Common myeloid progenitor, CD34-positive (primary cell): ENCODE measurements around the gene DPH1.

ENCODE experiments used
- CTCF ChIA-PET: fragments of 350-600 bp; sonication (Branson Sonifier 250); formaldehyde crosslinking; loops from one replicate; lab custom pipeline; 2021; ENCODE audit warnings: antibody characterized with exemption; lab: Charles Lee
- POLR2A ChIA-PET: fragments of 350-600 bp; sonication (Branson Sonifier 250); formaldehyde crosslinking; loops from one replicate; lab custom pipeline; 2021; ENCODE audit warnings: antibody characterized with exemption; lab: Charles Lee
- DNase-seq, 3 donors: peaks; one replicate each; pipeline versions ENCODE4 v3.0.0 to v3.0.0-alpha.2; 2013
- H3K27ac ChIP-seq, 2 experiments: 1 replicate in 1 of 2; 2 replicates in 1 of 2; pipeline ENCODE4 v1.7.0; 2013; ENCODE audit warnings: inconsistent platforms in 2 of 2, low read length in 2 of 2, mild to moderate bottlenecking in 2 of 2, low read depth in 1 of 2, moderate library complexity in 1 of 2; ENCODE audit not compliant: severe bottlenecking in 2 of 2, insufficient read depth in 1 of 2, poor library complexity in 1 of 2
- H3K27me3 ChIP-seq, 5 experiments: replicated peaks in 2 of 5; 1 replicate in 3 of 5; 2 replicates in 2 of 5; pipeline versions ENCODE4 v1.6.1 to v1.7.0; 2013; ENCODE audit warnings: low read length in 4 of 5, mild to moderate bottlenecking in 2 of 5, moderate library complexity in 2 of 5, inconsistent platforms in 1 of 5; ENCODE audit not compliant: insufficient read depth in 5 of 5, control insufficient read depth in 4 of 5
- H3K36me3 ChIP-seq, 4 experiments: 1 replicate in 2 of 4; 2 replicates in 2 of 4; pipeline versions ENCODE4 v1.6.1 to v1.7.0; 2013; ENCODE audit warnings: low read length in 3 of 4, control low read depth in 1 of 4, mild to moderate bottlenecking in 1 of 4; ENCODE audit not compliant: control insufficient read depth in 4 of 4, insufficient read depth in 4 of 4
- H3K4me1 ChIP-seq, 4 experiments: 1 replicate in 3 of 4; 2 replicates in 1 of 4; pipeline versions ENCODE4 v1.6.1 to v1.7.1; 2013; ENCODE audit warnings: low read length in 3 of 4, mild to moderate bottlenecking in 3 of 4, control low read depth in 1 of 4, inconsistent platforms in 1 of 4, moderate library complexity in 1 of 4; ENCODE audit not compliant: control insufficient read depth in 4 of 4, insufficient read depth in 4 of 4; ENCODE audit errors: control extremely low read depth in 1 of 4
- H3K4me3 ChIP-seq, 7 experiments: 1 replicate in 4 of 7; 2 replicates in 3 of 7; pipeline versions ENCODE4 v1.5.1 to v1.7.0; 2013; ENCODE audit warnings: mild to moderate bottlenecking in 7 of 7, low read length in 6 of 7, moderate library complexity in 6 of 7, inconsistent platforms in 2 of 7, low read depth in 2 of 7, control low read depth in 1 of 7; ENCODE audit not compliant: insufficient read depth in 4 of 7, control insufficient read depth in 1 of 7; ENCODE audit errors: extremely low read depth in 1 of 7
- H3K9me3 ChIP-seq, 5 experiments: 1 replicate in 4 of 5; 2 replicates in 1 of 5; pipeline versions ENCODE4 v1.6.1 to v1.7.1; 2013; ENCODE audit warnings: low read length in 4 of 5, mild to moderate bottlenecking in 2 of 5, inconsistent platforms in 1 of 5, low read depth in 1 of 5, moderate library complexity in 1 of 5; ENCODE audit not compliant: control insufficient read depth in 4 of 5, insufficient read depth in 2 of 5; ENCODE audit errors: control extremely low read depth in 1 of 5
- WGBS: methylation state at CpG from one replicate; pipeline ENCODE4 v1.1.5; 2013; ENCODE audit not compliant: insufficient coverage; 5-methylcytosine and 5-hydroxymethylcytosine counted together

DPH1 gene

DNA sequence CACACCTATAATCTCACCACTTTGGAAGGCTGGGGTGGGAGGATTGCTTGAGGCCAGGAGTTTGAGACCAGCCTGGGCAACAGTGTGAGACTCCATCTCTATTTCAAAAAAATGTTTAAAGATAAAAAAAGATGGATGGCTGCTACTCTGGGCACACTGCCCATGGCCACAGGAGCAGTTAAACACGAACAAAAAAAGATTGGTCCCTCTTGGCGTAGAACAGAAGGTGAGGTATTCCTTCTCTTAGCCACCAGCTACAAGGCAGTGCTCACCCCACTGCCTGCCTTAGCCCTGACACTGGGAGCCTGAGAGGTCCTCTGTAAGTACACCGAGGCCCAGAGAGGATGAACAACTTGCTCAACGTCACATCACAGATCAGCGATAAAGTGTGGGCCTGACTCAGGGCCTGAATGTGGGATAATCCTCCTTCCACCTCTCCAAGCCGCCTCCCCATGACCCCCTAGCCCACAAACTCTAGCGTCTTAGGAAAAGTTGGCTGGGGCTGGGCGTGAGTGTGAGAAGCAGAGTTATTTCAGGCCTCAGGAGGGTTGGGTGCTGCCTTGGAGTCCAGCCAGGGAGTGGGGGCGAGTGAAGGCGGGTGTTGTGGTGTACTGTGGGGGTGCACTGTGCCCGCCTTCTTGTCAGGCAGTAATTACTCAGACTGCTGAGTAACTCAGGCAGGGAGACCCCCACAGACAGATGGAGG lies 2.3 kb upstream of the DPH1 start:
- peak in 1 of 3 donors; percentile 42 for DNase-seq
- H3K4me3 ChIP-seq: no peak overlapping the region
- H3K27ac ChIP-seq: no peak overlapping the region
- no peaks in the 10 kb centered on the region for H3K9me3 ChIP-seq
- 78% methylated on average over 7 of the region's 11 CpGs for whole genome bisulfite sequencing
- CTCF ChIA-PET: interaction anchor here (1.3 to 5.5 kb wide), 4 partner anchors 10 to 146 kb away, joined by 3 to 25 read pairs (median 11); no protein-coding TSS in a partner anchor
- peaks cover 4 to 52% (median 42%) of the 10 kb centered on the region in 4 experiments for H3K4me1 ChIP-seq
- peaks cover 9 to 54% (median 18%) of the 10 kb centered on the region in 5 experiments for H3K27me3 ChIP-seq
- H3K36me3 ChIP-seq: no peaks in the 10 kb centered on the region
- POLR2A ChIA-PET: interaction anchor here (0.5 to 0.6 kb wide), 2 partner anchors 43 to 208 kb away, joined by 3 to 4 read pairs; no protein-coding TSS in a partner anchor

DNA sequence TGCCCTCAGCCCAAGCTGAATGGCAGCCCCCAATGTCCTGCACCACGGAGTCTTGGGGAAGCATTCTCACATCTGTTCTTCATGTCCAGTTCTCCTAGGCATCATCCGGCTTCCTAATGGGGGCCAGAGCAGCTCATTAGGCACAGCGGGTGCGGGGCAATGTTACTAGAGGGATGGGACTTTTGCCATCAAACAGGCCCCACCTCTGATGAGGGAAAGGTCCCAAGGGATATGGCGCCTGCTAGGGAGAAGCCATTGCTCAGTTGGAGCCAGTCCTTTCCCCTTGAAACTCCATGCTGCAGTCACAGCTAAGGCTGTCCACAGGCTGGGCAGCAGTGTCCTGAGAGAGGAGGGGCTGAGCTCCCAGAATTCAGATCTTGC lies 1.7 kb upstream of the DPH1 start:
- Histone ChIP-seq H3K4me3 (no peak overlapping the region), H3K27ac (no peak overlapping the region), H3K27me3 (peaks cover 9 to 54% (median 18%) of the 10 kb centered on the region in 5 experiments), H3K4me1 (peaks cover 4 to 47% (median 36%) of the 10 kb centered on the region in 4 experiments), H3K9me3 (no peaks in the 10 kb centered on the region), H3K36me3 (peaks cover 0 to under 1% (median 0%) of the 10 kb centered on the region in 4 experiments)
- POLR2A ChIA-PET: interaction anchor here (0.5 kb wide), 1 partner anchor 43 kb away, joined by 3 read pairs; no protein-coding TSS in a partner anchor
- no peak for DNase-seq
- 93% methylated on average over 4 of the region's 5 CpGs for WGBS
- CTCF ChIA-PET: interaction anchor here (1.3 to 5.5 kb wide), 4 partner anchors 10 to 147 kb away, joined by 3 to 25 read pairs (median 11); no protein-coding TSS in a partner anchor

DNA sequence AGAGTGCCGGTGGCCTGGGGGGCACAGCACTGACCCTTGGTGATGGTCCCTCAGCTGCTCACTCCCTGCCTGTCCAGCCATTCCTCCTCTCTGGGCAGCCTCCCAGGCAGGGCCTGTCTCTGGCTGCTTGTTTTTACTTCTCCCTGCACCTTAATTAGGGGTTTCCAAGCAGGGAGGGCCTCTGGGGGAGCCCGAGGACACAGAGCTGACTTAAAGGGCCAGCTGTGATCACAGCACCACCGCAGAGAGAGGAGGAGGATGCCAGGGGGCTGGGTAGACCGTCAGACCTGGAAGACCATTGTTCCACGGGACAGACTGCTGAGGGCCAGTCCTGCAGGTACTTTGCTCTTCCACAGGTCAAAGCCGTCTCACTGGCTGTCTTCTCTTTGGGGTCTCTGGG lies 1.2 kb upstream of the DPH1 start:
- Histone ChIP-seq H3K4me3 (no peak overlapping the region), H3K9me3 (no peaks in the 10 kb centered on the region), H3K27me3 (peaks cover 9 to 54% (median 18%) of the 10 kb centered on the region in 5 experiments), H3K36me3 (peaks cover 0 to 5% (median 5%) of the 10 kb centered on the region in 4 experiments), H3K4me1 (peaks cover 4 to 43% (median 33%) of the 10 kb centered on the region in 4 experiments), H3K27ac (no peak overlapping the region)
- POLR2A ChIA-PET: interaction anchor here (0.5 kb wide), 1 partner anchor 44 kb away, joined by 3 read pairs; no protein-coding TSS in a partner anchor
- CTCF ChIA-PET: interaction anchor here (1.3 to 5.5 kb wide), 5 partner anchors 9 to 147 kb away, joined by 3 to 25 read pairs (median 10); no protein-coding TSS in a partner anchor
- WGBS: 63% methylated on average over 6 of the region's 6 CpGs
- DNase-seq: peak in 1 of 3 donors; percentile 40

DNA sequence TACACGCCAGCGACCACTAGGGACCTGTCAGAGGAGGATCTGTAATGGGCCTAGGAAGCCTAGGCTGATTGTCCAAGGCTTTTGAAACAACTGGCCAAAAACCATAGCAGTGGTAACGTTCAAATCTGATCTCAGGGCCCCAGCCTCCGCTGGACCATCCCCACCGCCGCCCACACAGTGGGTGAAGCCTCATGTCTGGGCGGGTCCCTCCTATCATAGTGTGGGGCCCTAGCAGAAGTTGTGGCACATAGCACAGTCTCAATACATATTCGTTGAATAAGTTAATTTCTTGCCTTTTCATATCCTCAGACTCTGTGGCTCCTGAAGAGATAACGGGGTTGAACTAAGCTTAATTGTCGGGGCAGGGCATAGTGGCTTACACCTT lies 818 bp downstream of the DPH1 start:
- DNase-seq: peak; percentile 89 to 93 (median 90)
- POLR2A ChIA-PET: no interaction called here

DNA sequence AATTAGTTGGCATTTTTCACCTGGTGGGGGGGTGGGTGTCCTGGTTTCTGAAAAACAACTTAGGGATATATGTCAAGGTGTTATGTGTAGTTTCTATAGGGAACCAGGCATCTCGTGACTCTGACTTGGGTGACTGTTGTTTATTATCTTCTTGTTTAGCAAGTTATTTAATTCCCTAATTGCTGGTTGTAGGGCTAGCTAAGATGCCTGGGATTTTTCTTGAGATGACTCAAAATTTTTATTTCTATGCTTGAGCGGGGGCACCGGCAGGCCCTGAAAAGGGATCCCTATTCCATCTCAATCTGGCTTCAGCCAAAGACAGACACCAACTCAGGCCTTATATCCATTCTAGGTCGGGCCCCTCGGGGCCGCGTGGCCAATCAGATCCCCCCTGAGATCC lies 3.2 kb downstream of the DPH1 start:
- no peak overlapping the region for H3K4me3 ChIP-seq
- no peak overlapping the region for H3K27ac ChIP-seq
- peaks cover 5 to 39% (median 31%) of the 10 kb centered on the region in 4 experiments for H3K36me3 ChIP-seq
- no peaks in the 10 kb centered on the region for H3K9me3 ChIP-seq
- ChIA-PET CTCF (no interaction called here), POLR2A (no interaction called here)
- H3K27me3 ChIP-seq: peaks cover 0 to 9% (median 0%) of the 10 kb centered on the region in 5 experiments
- DNase-seq: no peak
- H3K4me1 ChIP-seq: peaks cover 4 to 17% (median 11%) of the 10 kb centered on the region in 4 experiments
- WGBS: 100% methylated on average over 1 of the region's 7 CpGs

More for the DNA sequence above, 818 bp downstream of the DPH1 start:
- H3K27me3 ChIP-seq: peaks cover 7 to 33% (median 12%) of the 10 kb centered on the region in 5 experiments
- peaks cover 4 to 24% (median 13%) of the 10 kb centered on the region in 4 experiments for H3K4me1 ChIP-seq
- H3K36me3 ChIP-seq: peaks cover 0 to 17% (median 11%) of the 10 kb centered on the region in 4 experiments
- CTCF ChIA-PET: interaction anchor here (1.0 to 1.5 kb wide), 2 partner anchors 146 to 149 kb away, joined by 5 to 6 read pairs; no protein-coding TSS in a partner anchor
- H3K9me3 ChIP-seq: no peaks in the 10 kb centered on the region
- H3K27ac ChIP-seq: peak overlapping the region in 1 of 2 experiments; percentile 76
- H3K4me3 ChIP-seq: peak overlapping the region; percentile 76 to 100 (median 88)
- 33% methylated on average over 10 of the region's 10 CpGs for WGBS

DNA sequence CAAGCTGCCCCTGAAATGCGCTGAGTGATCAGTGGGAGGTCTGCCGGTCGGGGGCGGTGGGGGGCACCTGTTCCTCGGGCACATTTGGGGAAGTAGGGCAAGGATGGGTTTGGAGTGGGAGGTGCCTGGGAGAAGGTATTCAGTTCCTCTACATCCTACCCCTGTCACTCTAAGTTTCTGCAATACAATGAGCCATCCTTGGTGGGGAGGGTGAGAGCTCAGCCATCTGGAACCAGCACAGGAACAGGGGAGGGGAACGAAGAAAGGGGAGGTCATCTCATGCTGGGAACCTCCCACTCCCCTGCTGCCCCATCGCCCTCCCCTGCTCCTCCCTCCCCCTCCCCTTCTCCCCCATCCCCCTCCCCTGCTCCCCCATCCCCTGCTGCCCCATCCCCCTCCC lies 4.2 kb downstream of the DPH1 start:
- ChIA-PET CTCF (interaction anchor here (0.9 kb wide), 1 partner anchor 125 kb away, joined by 3 read pairs; no protein-coding TSS in a partner anchor), POLR2A (interaction anchor here (0.6 kb wide), 1 partner anchor 660 kb away, joined by 4 read pairs; no protein-coding TSS in a partner anchor)
- DNase-seq: no peak
- 100% methylated on average over 1 of the region's 7 CpGs for WGBS
- H3K4me1 ChIP-seq: peaks cover 4 to 17% (median 11%) of the 10 kb centered on the region in 4 experiments
- peaks cover 0 to 4% (median 0%) of the 10 kb centered on the region in 5 experiments for H3K27me3 ChIP-seq
- no peaks in the 10 kb centered on the region for H3K9me3 ChIP-seq
- no peak overlapping the region for H3K4me3 ChIP-seq
- no peak overlapping the region for H3K27ac ChIP-seq
- H3K36me3 ChIP-seq: peaks cover 5 to 45% (median 34%) of the 10 kb centered on the region in 4 experiments
